WTC11 (cell line): ENCODE measurements around the gene TRNP1. TPM values are rescaled to one million over a fixed set of nuclear protein-coding genes. Genes with fewer than 3 reads are reported as not detected.

Experiments
- AFF4 ChIP-seq: sonication (generic); formaldehyde crosslinking; IDR thresholded peaks from 2 replicates; pipeline ENCODE4 v1.8.1; 2023; ENCODE audit warnings: mild to moderate bottlenecking, missing genetic modification reagents, borderline replicate concordance
- ARID4B ChIP-seq: sonication (generic); formaldehyde crosslinking; IDR thresholded peaks from 2 replicates; pipeline ENCODE4 v1.8.0; 2023; ENCODE audit warnings: missing genetic modification reagents, mild to moderate bottlenecking, borderline replicate concordance
- CTCF ChIP-seq: fragments of 200-600 bp; IDR thresholded peaks from 2 replicates; pipeline ENCODE4 v1.8.0; 2022; ENCODE audit warnings: antibody characterized with exemption
- E2F1 ChIP-seq: sonication (generic); formaldehyde crosslinking; IDR thresholded peaks from 2 replicates; pipeline ENCODE4 v1.8.0; 2022; ENCODE audit warnings: mild to moderate bottlenecking, missing genetic modification reagents
- ERG ChIP-seq: fragments of 250-450 bp; sonication (Bioruptor Pico); IDR thresholded peaks from 2 replicates; pipeline ENCODE4 v1.8.0; 2021; ENCODE audit warnings: mild to moderate bottlenecking
- ESRRA ChIP-seq: sonication (generic); formaldehyde crosslinking; IDR thresholded peaks from 2 replicates; pipeline ENCODE4 v1.8.1; 2022; ENCODE audit warnings: mild to moderate bottlenecking, missing genetic modification reagents, borderline replicate concordance
- FOXK1 ChIP-seq: sonication (generic); formaldehyde crosslinking; IDR thresholded peaks from 2 replicates; pipeline ENCODE4 v1.8.0; 2022; ENCODE audit warnings: mild to moderate bottlenecking, moderate library complexity, missing genetic modification reagents
- GABPB1 ChIP-seq: sonication (generic); formaldehyde crosslinking; IDR thresholded peaks from 2 replicates; pipeline ENCODE4 v1.8.1; 2023; ENCODE audit warnings: mild to moderate bottlenecking, missing genetic modification reagents
- HMGA2 ChIP-seq: fragments of 250-450 bp; sonication (Bioruptor Pico); IDR thresholded peaks from 2 replicates; pipeline ENCODE4 v1.4.0; 2021; ENCODE audit warnings: mild to moderate bottlenecking, moderate library complexity
- KAT7 ChIP-seq: sonication (generic); formaldehyde crosslinking; IDR thresholded peaks from 2 replicates; pipeline ENCODE4 v1.8.1; 2023; ENCODE audit warnings: missing genetic modification reagents, mild to moderate bottlenecking, borderline replicate concordance
- MYBL2 ChIP-seq: sonication (generic); formaldehyde crosslinking; IDR thresholded peaks from 2 replicates; pipeline ENCODE4 v1.8.1; 2023; ENCODE audit warnings: mild to moderate bottlenecking, moderate library complexity, missing genetic modification reagents
- NR3C1 ChIP-seq: sonication (generic); formaldehyde crosslinking; conservative IDR thresholded peaks from 2 replicates; pipeline ENCODE4 v1.8.1; 2023; ENCODE audit warnings: low read depth, mild to moderate bottlenecking, missing genetic modification reagents
- RORB ChIP-seq: fragments of 250-450 bp; sonication (Bioruptor Pico); IDR thresholded peaks from 2 replicates; pipeline ENCODE4 v1.9.0; 2021; ENCODE audit warnings: mild to moderate bottlenecking
- SOX15 ChIP-seq: fragments of 250-450 bp; sonication (Bioruptor Pico); IDR thresholded peaks from 2 replicates; pipeline ENCODE4 v1.9.0; 2021; ENCODE audit warnings: mild to moderate bottlenecking
- SP1 ChIP-seq: sonication (generic); formaldehyde crosslinking; conservative IDR thresholded peaks from 2 replicates; pipeline ENCODE4 v1.8.1; 2022; ENCODE audit warnings: missing genetic modification reagents
- TCF7 ChIP-seq: sonication (generic); formaldehyde crosslinking; IDR thresholded peaks from 2 replicates; pipeline ENCODE4 v1.8.0; 2022; ENCODE audit warnings: mild to moderate bottlenecking, low read depth, missing genetic modification reagents, moderate library complexity
- TP53 ChIP-seq: sonication (generic); formaldehyde crosslinking; IDR thresholded peaks from 2 replicates; pipeline ENCODE4 v1.8.1; 2023; ENCODE audit warnings: mild to moderate bottlenecking, missing genetic modification reagents
- USF2 ChIP-seq: sonication (generic); formaldehyde crosslinking; IDR thresholded peaks from 2 replicates; pipeline ENCODE4 v1.8.1; 2023; ENCODE audit warnings: mild to moderate bottlenecking, missing genetic modification reagents, moderate library complexity
- ZNF219 ChIP-seq: sonication (generic); formaldehyde crosslinking; IDR thresholded peaks from 2 replicates; pipeline ENCODE4 v1.8.0; 2023; ENCODE audit warnings: missing genetic modification reagents, mild to moderate bottlenecking, borderline replicate concordance
- ZNF281 ChIP-seq: sonication (generic); formaldehyde crosslinking; IDR thresholded peaks from 2 replicates; pipeline ENCODE4 v1.8.0; 2023; ENCODE audit warnings: mild to moderate bottlenecking, missing genetic modification reagents
- ZNF416 ChIP-seq: fragments of 250-450 bp; sonication (Bioruptor Pico); IDR thresholded peaks from 2 replicates; pipeline ENCODE4 v1.9.0; 2021; ENCODE audit warnings: mild to moderate bottlenecking, inconsistent platforms
- total RNA-seq: library from RNA; stranded (reverse); gene quantifications from 3 replicates; pipeline ENCODE4 v1.2.3, GENCODE V29; 2021

The TRNP1 gene
- total RNA-seq, 1 experiment from 2014 or later: 37.6 TPM

GRCh38 chr1:26959722-26960624, 33.5 kb upstream of the TRNP1 start, which contains the start of gene KDF1 (continued):
- TF ChIP-seq USF2 (peak; percentile 53; the same call in 1 of the 2 replicates), ZNF416 (CRISPR knock-in tag) (no peak), AFF4 (CRISPR knock-in tag) (peak; percentile 60; the same call in 1 of the 2 replicates), ZNF281 (CRISPR knock-in tag) (peak; percentile 91), MYBL2 (CRISPR knock-in tag) (no peak), E2F1 (no peak; the same call in 1 of the 2 replicates), ESRRA (CRISPR knock-in tag) (peak; percentile 87; the same call in 1 of the 2 replicates), KAT7 (CRISPR knock-in tag) (peak; percentile 87; the same call in 1 of the 2 replicates), TP53 (CRISPR knock-in tag) (no peak; the same call in 1 of the 2 replicates), SOX15 (CRISPR knock-in tag) (no peak), SP1 (CRISPR knock-in tag) (peak; percentile 91; the same call in 1 of the 2 replicates), RORB (CRISPR knock-in tag) (no peak), GABPB1 (peak; percentile 8; the same call in 1 of the 2 replicates), ZNF219 (no peak; the same call in 1 of the 2 replicates), HMGA2 (CRISPR knock-in tag) (no peak), FOXK1 (CRISPR knock-in tag) (0 out of 2 replicates have a peak, but pooled peaks have one; percentile 46), ERG (CRISPR knock-in tag) (no peak), TCF7 (CRISPR knock-in tag) (0 out of 2 replicates have a peak, but pooled peaks have one; percentile 34), CTCF (no peak; the same call in 1 of the 2 replicates), ARID4B (CRISPR knock-in tag) (0 out of 2 replicates have a peak, but pooled peaks have one; percentile 29), NR3C1 (CRISPR knock-in tag) (no peak)
